Motor neuron (in vitro differentiated cells): ENCODE measurements around the gene SDHAF2. TPM values are rescaled to one million over a fixed set of nuclear protein-coding genes. Genes with fewer than 3 reads are reported as not detected.
"Not testable (repeated sequence)": the region's sequence is repeated elsewhere in the genome, so short reads cannot be mapped to it uniquely, and the experiment has no call there.

ENCODE experiments used
- ATAC-seq, 8 experiments: fragments of 200-7000 bp; cut with Tn5 transposase; replicated peaks in 6 of 8; 2 replicates each; pipeline ENCODE4 v1.8.0; 2021; ENCODE audit warnings: mild to moderate bottlenecking in 8 of 8, moderate library complexity in 8 of 8
- H3K27ac ChIP-seq, 2 donors: fragments of 250-450 bp; sonication (Bioruptor Pico); 2 replicates each; pipeline ENCODE4 v1.9.0; 2021; ENCODE audit warnings: antibody characterized with exemption in 2 of 2, mild to moderate bottlenecking in 2 of 2, moderate library complexity in 1 of 2
- H3K4me1 ChIP-seq, 2 donors: fragments of 250-450 bp; sonication (Bioruptor Pico); replicated peaks in 1 of 2; 2 replicates each; pipeline ENCODE4 v1.6.1; 2021; ENCODE audit warnings: antibody characterized with exemption in 2 of 2, mild to moderate bottlenecking in 2 of 2, moderate library complexity in 1 of 2
- H3K4me3 ChIP-seq, 5 donors: fragments of 250-450 bp; sonication (Bioruptor Pico); 2 replicates each; pipeline ENCODE4 v1.9.0; 2021; ENCODE audit warnings: antibody characterized with exemption in 5 of 5, mild to moderate bottlenecking in 5 of 5, moderate library complexity in 4 of 5
- WGBS, 10 experiments: fragments of 450-650 bp; shearing (Covaris generic); methylation state at CpG; one replicate each; pipeline ENCODE4 v1.0.0; 2022; 5-methylcytosine and 5-hydroxymethylcytosine counted together
- in situ Hi-C, 9 experiments: fragments of 400-800 bp; cut with MboI; loops; one replicate each; pipeline ENCODE4 v1.15.0; 2021; ENCODE audit warnings: low sequenced_read_pairs in 9 of 9, low pct_unique_long_range_greater_than_20kb in 2 of 9; ENCODE audit not compliant: unreplicated experiment in 9 of 9
- total RNA-seq, 8 experiments: library from RNA; unstranded; fragments of 300-600 nt; gene quantifications; 2 replicates each; pipeline versions ENCODE4 v1.2.3 to v1.2.4, GENCODE V29; 2022

SDHAF2 gene
- total RNA-seq, 8 experiments from 2014 or later, result 34.3 to 53.9 (median 47.2) TPM

- no peak for ATAC-seq
- Histone ChIP-seq H3K27ac (no peak overlapping the region), H3K4me3 (no peak overlapping the region), H3K4me1 (no peaks in the 10 kb centered on the region)
- 83 to 100% (median 100%) methylated on average over 1 of the region's 1 CpG; no CpG with 5 or more reads in 4 of the 10 experiments for WGBS, 10 experiments
- in situ Hi-C loops, result no loop called here
These were observed 9.7 kb downstream of the SDHAF2 start for GRCh38 chr11:61439615-61440014.

- Histone ChIP-seq H3K27ac (no peak overlapping the region), H3K4me3 (no peak overlapping the region), H3K4me1 (peaks cover 3 to 8% of the 10 kb centered on the region in 2 donors)
- in situ Hi-C loops, result no loop called here
- 67 to 100% (median 95%) methylated on average over 1 to 6 of the region's 6 CpGs for WGBS, 10 experiments
- no peak for ATAC-seq
These were observed 12.7 kb downstream of the SDHAF2 start for GRCh38 chr11:61442616-61443015.

- in situ Hi-C loops, result no loop called here
- 14 to 100% (median 39%) methylated on average over 1 to 3 of the region's 4 CpGs for WGBS, 10 experiments
- peak in 4 of 8 experiments; percentile 7 to 64 (median 26) for ATAC-seq
- Histone ChIP-seq H3K4me1 (peaks cover 3 to 8% of the 10 kb centered on the region in 2 donors), H3K4me3 (no peak overlapping the region), H3K27ac (no peak overlapping the region)
These were observed 15.6 kb downstream of the SDHAF2 start for GRCh38 chr11:61445516-61445915.

GRCh38 chr11:61446211-61446651 lies 16.3 kb downstream of the SDHAF2 start:
- Histone ChIP-seq H3K27ac (no peak overlapping the region), H3K4me3 (no peak overlapping the region), H3K4me1 (peaks cover 3 to 8% of the 10 kb centered on the region in 2 donors)
- 0% methylated on average over 1 to 4 of the region's 7 CpGs; no CpG with 5 or more reads in 7 of the 10 experiments for WGBS, 10 experiments
- ATAC-seq, result peak; percentile 96 to 99 (median 99)
- in situ Hi-C loops, result no loop called here

- ATAC-seq, result peak in 1 of 8 experiments; percentile 60
- 66 to 100% (median 87%) methylated on average over 1 to 11 of the region's 12 CpGs; no CpG with 5 or more reads in 1 of the 10 experiments for WGBS, 10 experiments
- H3K27ac ChIP-seq, result no peak overlapping the region
- in situ Hi-C loops, result no loop called here
- no peak overlapping the region for H3K4me3 ChIP-seq
- H3K4me1 ChIP-seq, result peaks cover 3 to 8% of the 10 kb centered on the region in 2 donors
These were observed 18.0 kb downstream of the SDHAF2 start for GRCh38 chr11:61447601-61448551.

- 71 to 100% (median 87%) methylated on average over 4 to 7 of the region's 7 CpGs; no CpG with 5 or more reads in 2 of the 10 experiments for WGBS, 10 experiments
- no peak for ATAC-seq
- in situ Hi-C loops, result no loop called here
- Histone ChIP-seq H3K27ac (no peak overlapping the region), H3K4me3 (no peak overlapping the region), H3K4me1 (peaks cover 3 to 8% of the 10 kb centered on the region in 2 donors)
These were observed 18.6 kb downstream of the SDHAF2 start for GRCh38 chr11:61448552-61448927.

- no peaks in the 10 kb centered on the region for H3K4me1 ChIP-seq
- H3K27ac ChIP-seq, result no peak overlapping the region
- in situ Hi-C loops, result loop anchor here in 3 of 9 experiments (25.0 kb wide), 2 partner anchors 184 to 284 kb away; no protein-coding TSS in a partner anchor
- 90 to 100% (median 100%) methylated on average over 1 to 2 of the region's 2 CpGs; no CpG with 5 or more reads in 6 of the 10 experiments for WGBS, 10 experiments
- ATAC-seq, result no peak
- no peak overlapping the region for H3K4me3 ChIP-seq
These were observed 22.9 kb downstream of the SDHAF2 start for GRCh38 chr11:61452825-61453224.

GRCh38 chr11:61453695-61454094 lies 23.8 kb downstream of the SDHAF2 start:
- no peak overlapping the region for H3K27ac ChIP-seq
- ATAC-seq, result peak in 1 of 8 experiments; percentile 53
- no peak overlapping the region for H3K4me3 ChIP-seq
- in situ Hi-C loops, result loop anchor here in 3 of 9 experiments (25.0 kb wide), 2 partner anchors 184 to 284 kb away; no protein-coding TSS in a partner anchor
- H3K4me1 ChIP-seq, result no peaks in the 10 kb centered on the region
- WGBS, 10 experiments, result 20 to 100% (median 85%) methylated on average over 1 to 3 of the region's 3 CpGs

GRCh38 chr11:61454520-61454919 lies 24.6 kb downstream of the SDHAF2 start:
- WGBS, 10 experiments, result 83 to 100% (median 96%) methylated on average over 2 to 7 of the region's 7 CpGs; no CpG with 5 or more reads in 4 of the 10 experiments
- H3K4me1 ChIP-seq, result no peaks in the 10 kb centered on the region
- in situ Hi-C loops, result loop anchor here in 3 of 9 experiments (25.0 kb wide), 2 partner anchors 183 to 283 kb away; no protein-coding TSS in a partner anchor
- no peak for ATAC-seq
- no peak overlapping the region for H3K27ac ChIP-seq
- H3K4me3 ChIP-seq, result no peak overlapping the region

GRCh38 chr11:61460474-61460881 lies 30.6 kb downstream of the SDHAF2 start:
- H3K4me3 ChIP-seq, result no peak overlapping the region
- H3K27ac ChIP-seq, result no peak overlapping the region
- 0 to 100% (median 57%) methylated on average over 1 to 2 of the region's 3 CpGs; no CpG with 5 or more reads in 6 of the 10 experiments for WGBS, 10 experiments
- no peaks in the 10 kb centered on the region for H3K4me1 ChIP-seq
- in situ Hi-C loops, result loop anchor here in 3 of 9 experiments (25.0 kb wide), 2 partner anchors 177 to 277 kb away; no protein-coding TSS in a partner anchor
- peak in 4 of 8 experiments; percentile 21 to 85 (median 54) for ATAC-seq

GRCh38 chr11:61460986-61461385 lies 31.1 kb downstream of the SDHAF2 start:
- H3K4me1 ChIP-seq, result no peaks in the 10 kb centered on the region
- in situ Hi-C loops, result loop anchor here in 3 of 9 experiments (25.0 kb wide), 2 partner anchors 176 to 276 kb away; no protein-coding TSS in a partner anchor
- H3K4me3 ChIP-seq, result no peak overlapping the region
- WGBS, 10 experiments, result 60 to 96% (median 91%) methylated on average over 1 to 5 of the region's 5 CpGs; no CpG with 5 or more reads in 3 of the 10 experiments
- peak in 1 of 8 experiments; percentile 18 for ATAC-seq
- no peak overlapping the region for H3K27ac ChIP-seq

- WGBS, 10 experiments, result 59 to 100% (median 92%) methylated on average over 2 to 4 of the region's 6 CpGs; no CpG with 5 or more reads in 6 of the 10 experiments
- H3K27ac ChIP-seq, H3K4me3 ChIP-seq, H3K4me1 ChIP-seq: not testable (repeated sequence)
- in situ Hi-C loops, result loop anchor here in 3 of 9 experiments (25.0 kb wide), 2 partner anchors 170 to 270 kb away; no protein-coding TSS in a partner anchor
- ATAC-seq, result peak in 2 of 8 experiments; percentile 61
These were observed 37.7 kb downstream of the SDHAF2 start for GRCh38 chr11:61467602-61468001.

GRCh38 chr11:61468002-61468401 lies 38.1 kb downstream of the SDHAF2 start:
- in situ Hi-C loops, result loop anchor here in 3 of 9 experiments (25.0 kb wide), 2 partner anchors 169 to 269 kb away; no protein-coding TSS in a partner anchor
- no peak for ATAC-seq
- 80 to 100% (median 85%) methylated on average over 2 to 4 of the region's 7 CpGs; no CpG with 5 or more reads in 6 of the 10 experiments for WGBS, 10 experiments
- no peak overlapping the region for H3K4me3 ChIP-seq
- no peak overlapping the region for H3K27ac ChIP-seq
- H3K4me1 ChIP-seq, result no peaks in the 10 kb centered on the region
